Central memory CD8-positive, alpha-beta T cell (primary cell): ENCODE measurements around the gene UBXN6.

Experiments
- ATAC-seq: fragments of 150-1000 bp; cut with Tn5 transposase; replicated peaks from 2 replicates; pipeline ENCODE4 v1.10.0; 2022; ENCODE audit warnings: mild to moderate bottlenecking, moderate FRiP score, moderate number of reproducible peaks; ENCODE audit not compliant: poor library complexity, severe bottlenecking; ENCODE audit errors: extremely low read depth
- DNase-seq, 2 donors: peaks; one replicate each; pipeline ENCODE4 v3.0.0; 2021; ENCODE audit warnings: low spot score in 2 of 2
- H3K27ac Mint-ChIP-seq: one replicate; pipeline ENCODE4 v1.8.0; 2022; ENCODE audit warnings: low read depth, mild to moderate bottlenecking, moderate library complexity, mixed read lengths
- H3K27me3 Mint-ChIP-seq: one replicate; pipeline ENCODE4 v1.8.0; 2022; ENCODE audit warnings: mixed read lengths
- H3K36me3 Mint-ChIP-seq: one replicate; pipeline ENCODE4 v1.8.0; 2022; ENCODE audit warnings: mild to moderate bottlenecking, moderate library complexity, mixed read lengths; ENCODE audit not compliant: insufficient read depth
- H3K4me1 Mint-ChIP-seq: one replicate; pipeline ENCODE4 v1.8.0; 2022; ENCODE audit warnings: mixed read lengths
- H3K4me3 Mint-ChIP-seq: one replicate; pipeline ENCODE4 v1.8.0; 2022; ENCODE audit warnings: mild to moderate bottlenecking, moderate library complexity, mixed read lengths
- H3K9me3 Mint-ChIP-seq: one replicate; pipeline ENCODE4 v1.8.0; 2022; ENCODE audit warnings: mixed read lengths

The UBXN6 gene

DNA sequence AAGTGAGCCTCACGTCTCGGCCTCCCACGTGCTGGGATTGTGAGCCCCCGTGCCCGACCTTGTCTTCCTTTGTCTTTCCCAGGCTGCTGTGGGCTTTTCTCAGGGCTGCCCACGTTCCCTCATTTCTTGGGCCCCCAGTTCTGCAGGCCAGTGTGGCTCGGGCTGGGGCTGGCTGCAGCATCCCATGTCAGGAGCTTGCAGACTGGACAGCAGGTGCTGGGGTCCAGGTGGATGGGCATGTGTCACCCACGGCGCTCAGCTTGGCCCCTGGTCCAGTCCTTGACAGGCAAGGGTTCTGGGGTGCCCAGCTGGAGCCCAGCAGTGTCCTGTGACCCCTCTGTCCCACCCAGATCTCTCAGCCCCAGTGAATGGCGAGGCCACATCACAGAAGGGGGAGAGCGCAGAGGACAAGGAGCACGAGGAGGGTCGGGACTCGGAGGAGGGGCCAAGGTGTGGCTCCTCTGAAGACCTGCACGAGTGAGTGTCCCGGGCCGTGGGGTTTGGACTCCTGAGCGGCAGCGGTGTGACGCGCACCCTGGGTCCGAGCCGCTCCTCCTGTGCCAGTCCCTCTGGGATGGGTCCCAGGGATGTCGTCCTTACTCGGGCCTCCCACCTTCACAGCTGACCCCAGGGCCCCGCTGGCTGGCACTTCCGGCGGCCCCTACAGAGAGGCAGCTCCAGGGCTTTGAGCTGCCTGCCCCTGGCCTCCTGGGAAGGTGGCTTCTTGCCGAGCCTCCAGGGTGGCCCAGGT is 43.4 kb upstream of the UBXN6 start:
- Mint-ChIP-seq H3K4me3 (no peak overlapping the region), H3K27me3 (no peaks in the 10 kb centered on the region), H3K9me3 (no peaks in the 10 kb centered on the region), H3K4me1 (peaks cover 5% of the 10 kb centered on the region), H3K27ac (no peak overlapping the region), H3K36me3 (peaks cover 7% of the 10 kb centered on the region)
- ATAC-seq (no peak), DNase-seq (no peak)

DNA sequence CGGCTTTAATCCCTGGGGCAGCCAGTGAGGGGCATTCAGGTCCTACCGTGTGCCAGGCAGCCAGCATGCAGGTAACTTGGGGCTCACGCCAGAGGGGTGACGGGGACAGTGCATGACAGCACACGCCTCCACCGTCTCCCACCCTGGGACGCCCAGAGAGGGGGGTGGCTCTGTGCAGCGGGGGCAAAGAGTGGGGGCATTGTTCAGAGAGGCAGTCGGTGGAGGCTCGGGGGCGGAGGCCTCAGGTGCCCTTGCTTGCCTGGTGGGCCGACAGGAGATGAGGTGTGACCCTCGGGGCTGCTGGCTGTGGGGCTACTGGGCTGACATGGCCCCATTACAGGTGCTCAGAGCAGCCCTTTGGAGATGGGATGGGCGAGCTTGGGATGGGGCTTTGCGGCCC is 42.3 kb upstream of the UBXN6 start:
- no peak overlapping the region for H3K4me3 Mint-ChIP-seq
- H3K4me1 Mint-ChIP-seq, result no peaks in the 10 kb centered on the region
- H3K36me3 Mint-ChIP-seq, result peaks cover 7% of the 10 kb centered on the region
- ATAC-seq (no peak), DNase-seq (no peak)
- no peak overlapping the region for H3K27ac Mint-ChIP-seq
- no peaks in the 10 kb centered on the region for H3K27me3 Mint-ChIP-seq
- H3K9me3 Mint-ChIP-seq, result no peaks in the 10 kb centered on the region

DNA sequence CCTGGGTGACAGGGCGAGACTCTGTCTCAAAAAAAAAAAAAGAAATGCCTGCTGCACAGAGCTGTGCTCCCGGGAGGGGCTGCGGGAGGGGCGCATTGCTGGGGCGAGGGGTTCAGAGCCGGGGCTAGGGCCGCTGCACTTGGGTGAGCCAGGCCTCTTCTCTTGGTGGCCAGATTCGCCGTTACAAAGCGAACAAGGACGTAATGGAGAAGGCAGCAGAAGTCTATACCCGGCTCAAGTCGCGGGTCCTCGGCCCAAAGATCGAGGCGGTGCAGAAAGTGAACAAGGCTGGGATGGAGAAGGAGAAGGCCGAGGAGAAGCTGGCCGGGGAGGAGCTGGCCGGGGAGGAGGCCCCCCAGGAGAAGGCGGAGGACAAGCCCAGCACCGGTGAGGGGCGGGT is 41.7 kb upstream of the UBXN6 start:
- H3K36me3 Mint-ChIP-seq, result peaks cover 7% of the 10 kb centered on the region
- H3K4me3 Mint-ChIP-seq, result no peak overlapping the region
- DNase-seq, result no peak
- no peaks in the 10 kb centered on the region for H3K9me3 Mint-ChIP-seq
- no peak overlapping the region for H3K27ac Mint-ChIP-seq
- H3K4me1 Mint-ChIP-seq, result no peaks in the 10 kb centered on the region
- no peak for ATAC-seq
- H3K27me3 Mint-ChIP-seq, result no peaks in the 10 kb centered on the region

DNA sequence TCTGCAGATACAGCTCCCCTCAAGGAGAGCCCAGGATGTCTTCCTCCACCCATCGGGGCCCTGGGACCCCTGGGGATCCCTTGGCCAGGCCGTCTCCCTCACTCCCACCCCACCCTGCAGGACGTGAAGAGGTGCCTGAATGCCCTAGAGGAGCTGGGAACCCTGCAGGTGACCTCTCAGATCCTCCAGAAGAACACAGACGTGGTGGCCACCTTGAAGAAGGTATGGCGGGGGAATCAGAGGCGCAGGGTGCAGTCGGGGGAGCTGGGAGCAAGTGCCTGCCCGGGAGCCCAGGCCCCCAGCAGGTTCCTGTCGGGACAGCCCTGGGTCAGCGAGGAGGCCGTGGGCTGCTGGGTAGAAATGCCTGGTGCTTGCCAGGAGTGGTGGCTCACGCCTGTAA is 41.1 kb upstream of the UBXN6 start:
- Mint-ChIP-seq H3K36me3 (peaks cover 7% of the 10 kb centered on the region), H3K27me3 (no peaks in the 10 kb centered on the region), H3K27ac (no peak overlapping the region), H3K4me3 (no peak overlapping the region), H3K9me3 (no peaks in the 10 kb centered on the region), H3K4me1 (no peaks in the 10 kb centered on the region)
- no peak for ATAC-seq
- no peak for DNase-seq

DNA sequence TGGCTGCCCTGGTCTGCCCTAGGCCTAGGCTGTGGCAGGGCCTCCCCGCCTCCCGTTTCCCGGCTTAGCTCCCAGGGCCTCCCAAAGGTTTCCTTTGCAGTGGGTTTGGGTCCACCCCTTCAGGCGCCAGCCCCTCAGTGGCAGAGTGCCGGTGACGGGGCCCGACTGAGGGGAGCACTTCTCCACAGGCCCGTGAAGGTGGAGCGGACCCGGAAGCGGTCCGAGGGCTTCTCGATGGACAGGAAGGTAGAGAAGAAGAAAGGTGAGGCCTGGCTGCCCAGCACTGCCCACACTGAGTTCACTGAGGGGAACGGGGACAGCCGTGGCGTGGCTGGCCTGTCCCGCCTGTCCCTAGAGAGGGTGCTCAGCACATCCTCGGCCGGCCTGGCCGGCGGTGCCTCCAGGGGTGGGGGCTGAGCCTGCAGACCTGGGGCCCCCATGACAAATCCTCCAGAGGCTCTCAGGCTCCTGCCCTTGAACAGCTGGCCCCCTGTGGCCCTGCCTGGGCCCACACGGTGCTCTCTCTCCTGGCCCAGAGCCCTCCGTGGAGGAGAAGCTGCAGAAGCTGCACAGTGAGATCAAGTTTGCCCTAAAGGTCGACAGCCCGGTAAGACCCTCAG is 40.3 kb upstream of the UBXN6 start:
- H3K27ac Mint-ChIP-seq, result no peak overlapping the region
- no peaks in the 10 kb centered on the region for H3K4me1 Mint-ChIP-seq
- DNase-seq (no peak), ATAC-seq (no peak)
- H3K36me3 Mint-ChIP-seq, result peaks cover 7% of the 10 kb centered on the region
- no peak overlapping the region for H3K4me3 Mint-ChIP-seq
- no peaks in the 10 kb centered on the region for H3K9me3 Mint-ChIP-seq
- H3K27me3 Mint-ChIP-seq, result no peaks in the 10 kb centered on the region

DNA sequence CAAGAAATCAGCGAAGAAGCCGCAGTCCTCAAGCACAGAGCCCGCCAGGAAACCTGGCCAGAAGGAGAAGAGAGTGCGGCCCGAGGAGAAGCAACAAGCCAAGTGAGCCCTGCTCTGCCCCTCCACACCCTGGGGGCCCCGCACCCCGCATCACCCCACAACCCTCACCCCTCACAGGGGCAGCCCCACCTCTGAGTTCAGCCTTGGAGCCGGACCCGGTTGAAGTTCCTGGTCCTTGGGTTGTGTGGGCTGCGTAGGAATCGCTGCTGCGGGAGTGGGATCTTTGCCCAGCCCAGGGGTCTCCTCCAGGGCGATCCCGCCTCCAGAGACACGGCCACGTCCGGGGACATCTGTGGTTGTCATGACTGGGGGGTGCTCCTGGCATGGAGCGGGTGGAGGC is 38.7 kb upstream of the UBXN6 start:
- no peak overlapping the region for H3K27ac Mint-ChIP-seq

DNA sequence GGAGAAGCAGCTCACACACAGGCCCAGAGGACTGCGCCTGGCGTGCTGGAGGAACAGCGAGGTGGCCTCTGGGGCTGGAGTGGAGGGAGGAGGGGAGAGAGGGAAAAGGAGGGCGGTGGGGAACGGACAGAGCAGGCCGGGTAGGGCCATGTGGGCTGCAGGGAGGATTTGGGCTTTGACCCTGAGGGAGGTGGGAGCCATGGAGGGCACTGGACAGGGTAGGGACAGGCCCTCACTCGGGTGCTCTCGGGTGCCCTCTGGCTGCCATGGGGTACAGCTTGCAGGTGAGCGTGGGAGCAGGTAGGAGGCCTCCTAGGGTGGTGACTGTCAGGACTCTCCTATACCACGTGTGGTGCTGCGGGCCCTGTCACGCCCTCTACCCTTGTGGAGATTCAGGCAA is 37.9 kb upstream of the UBXN6 start:
- DNase-seq, result no peak
- peaks cover 9% of the 10 kb centered on the region for H3K36me3 Mint-ChIP-seq
- no peaks in the 10 kb centered on the region for H3K4me1 Mint-ChIP-seq
- H3K4me3 Mint-ChIP-seq, result no peak overlapping the region
- no peaks in the 10 kb centered on the region for H3K27me3 Mint-ChIP-seq
- no peaks in the 10 kb centered on the region for H3K9me3 Mint-ChIP-seq
- H3K27ac Mint-ChIP-seq, result no peak overlapping the region
- ATAC-seq, result no peak

More for the DNA sequence above, 38.7 kb upstream of the UBXN6 start:
- ATAC-seq (no peak), DNase-seq (no peak)
- H3K4me1 Mint-ChIP-seq, result no peaks in the 10 kb centered on the region
- H3K4me3 Mint-ChIP-seq, result no peak overlapping the region
- no peaks in the 10 kb centered on the region for H3K27me3 Mint-ChIP-seq
- H3K36me3 Mint-ChIP-seq, result peaks cover 7% of the 10 kb centered on the region
- no peaks in the 10 kb centered on the region for H3K9me3 Mint-ChIP-seq

DNA sequence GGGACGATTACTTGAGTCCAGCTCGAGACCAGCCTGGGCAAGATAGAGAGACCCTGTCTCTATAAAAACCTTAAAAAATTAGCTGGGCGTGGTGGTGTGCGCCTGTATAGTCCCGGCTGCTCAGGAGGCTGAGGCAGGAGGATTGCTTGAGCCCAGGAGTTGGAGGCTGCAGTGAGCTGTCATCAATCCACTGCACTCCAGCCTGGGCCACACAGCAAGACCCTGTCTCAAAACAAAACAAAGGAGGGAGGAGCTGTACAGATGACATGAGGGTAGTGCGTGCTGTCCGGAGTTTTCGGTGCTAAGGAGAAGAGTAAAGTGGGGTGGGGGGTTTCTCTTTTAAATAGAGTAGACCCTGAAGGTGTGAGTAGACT is 37.1 kb upstream of the UBXN6 start:
- no peak for DNase-seq
- Mint-ChIP-seq H3K36me3 (peaks cover 13% of the 10 kb centered on the region), H3K27ac (no peak overlapping the region), H3K4me1 (no peaks in the 10 kb centered on the region), H3K4me3 (no peak overlapping the region), H3K9me3 (no peaks in the 10 kb centered on the region), H3K27me3 (no peaks in the 10 kb centered on the region)
- no peak for ATAC-seq

DNA sequence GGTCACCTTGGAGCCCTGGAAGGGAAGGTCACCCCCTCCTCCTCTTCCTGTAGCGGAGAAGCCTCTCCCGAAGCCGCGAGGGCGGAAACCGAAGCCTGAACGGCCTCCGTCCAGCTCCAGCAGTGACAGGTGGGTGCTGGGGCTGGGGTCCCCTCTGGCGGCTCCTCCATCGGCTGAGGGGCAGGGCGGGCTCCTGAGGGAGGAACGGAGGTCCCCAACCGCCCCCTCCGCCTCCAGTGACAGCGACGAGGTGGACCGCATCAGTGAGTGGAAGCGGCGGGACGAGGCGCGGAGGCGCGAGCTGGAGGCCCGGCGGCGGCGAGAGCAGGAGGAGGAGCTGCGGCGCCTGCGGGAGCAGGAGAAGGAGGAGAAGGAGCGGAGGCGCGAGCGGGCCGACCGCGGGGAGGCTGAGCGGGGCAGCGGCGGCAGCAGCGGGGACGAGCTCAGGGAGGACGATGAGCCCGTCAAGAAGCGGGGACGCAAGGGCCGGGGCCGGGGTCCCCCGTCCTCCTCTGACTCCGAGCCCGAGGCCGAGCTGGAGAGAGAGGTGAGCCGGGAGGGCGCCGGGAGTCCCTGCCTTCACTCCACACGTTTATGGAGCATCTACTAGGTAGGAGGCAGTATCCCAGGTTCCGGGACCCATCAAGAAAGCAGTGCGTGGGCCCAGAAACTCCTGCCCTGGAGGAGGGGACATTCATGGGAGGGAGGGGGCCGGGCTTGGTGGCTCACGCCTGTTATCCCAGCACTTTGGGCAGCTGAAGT is 36.5 kb upstream of the UBXN6 start:
- Mint-ChIP-seq H3K27ac (no peak overlapping the region), H3K4me3 (no peak overlapping the region), H3K4me1 (no peaks in the 10 kb centered on the region), H3K27me3 (no peaks in the 10 kb centered on the region), H3K36me3 (peaks cover 13% of the 10 kb centered on the region), H3K9me3 (no peaks in the 10 kb centered on the region)
- no peak for ATAC-seq
- no peak for DNase-seq

DNA sequence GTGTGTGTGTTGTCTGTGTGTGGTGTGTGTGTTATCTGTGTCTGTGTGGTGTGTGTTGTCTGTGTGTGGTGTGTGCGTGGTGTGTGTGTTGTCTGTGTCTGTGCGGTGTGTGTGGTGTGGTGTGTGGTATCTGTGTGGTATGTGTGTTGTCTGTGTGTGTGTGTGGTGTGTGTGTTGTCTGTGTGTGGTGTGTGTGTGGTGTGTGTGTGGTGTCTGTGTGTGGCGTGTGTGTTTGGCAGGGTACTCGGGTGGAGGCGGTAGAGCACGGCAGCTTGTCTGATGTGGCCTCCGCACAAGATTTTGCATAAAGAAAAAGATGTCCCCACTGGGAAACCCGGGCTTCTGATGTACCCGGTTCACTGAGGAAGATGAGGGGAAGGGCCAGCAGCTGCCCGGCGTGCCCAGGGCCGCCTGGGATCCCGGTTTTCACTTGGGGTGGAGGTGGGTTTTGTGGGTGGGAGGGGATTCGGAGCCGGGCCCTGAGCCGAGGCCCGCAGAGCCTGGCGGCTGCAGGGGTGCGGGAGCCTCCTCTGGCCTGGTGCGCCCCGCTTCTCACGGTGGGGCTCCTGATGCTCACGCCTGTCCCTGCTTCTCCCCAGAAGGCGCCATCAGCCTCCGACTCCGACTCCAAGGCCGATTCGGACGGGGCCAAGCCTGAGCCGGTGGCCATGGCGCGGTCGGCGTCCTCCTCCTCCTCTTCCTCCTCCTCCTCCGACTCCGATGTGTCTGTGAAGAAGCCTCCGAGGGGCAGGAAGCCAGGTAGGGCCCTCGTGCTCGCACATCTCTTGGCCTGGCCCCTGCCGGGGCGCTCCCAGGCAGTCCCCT is 35.7 kb upstream of the UBXN6 start:
- no peak overlapping the region for H3K4me3 Mint-ChIP-seq
- no peaks in the 10 kb centered on the region for H3K4me1 Mint-ChIP-seq
- no peak for ATAC-seq
- no peaks in the 10 kb centered on the region for H3K9me3 Mint-ChIP-seq
- peaks cover 13% of the 10 kb centered on the region for H3K36me3 Mint-ChIP-seq
- H3K27ac Mint-ChIP-seq, result no peak overlapping the region
- no peaks in the 10 kb centered on the region for H3K27me3 Mint-ChIP-seq
- no peak for DNase-seq

DNA sequence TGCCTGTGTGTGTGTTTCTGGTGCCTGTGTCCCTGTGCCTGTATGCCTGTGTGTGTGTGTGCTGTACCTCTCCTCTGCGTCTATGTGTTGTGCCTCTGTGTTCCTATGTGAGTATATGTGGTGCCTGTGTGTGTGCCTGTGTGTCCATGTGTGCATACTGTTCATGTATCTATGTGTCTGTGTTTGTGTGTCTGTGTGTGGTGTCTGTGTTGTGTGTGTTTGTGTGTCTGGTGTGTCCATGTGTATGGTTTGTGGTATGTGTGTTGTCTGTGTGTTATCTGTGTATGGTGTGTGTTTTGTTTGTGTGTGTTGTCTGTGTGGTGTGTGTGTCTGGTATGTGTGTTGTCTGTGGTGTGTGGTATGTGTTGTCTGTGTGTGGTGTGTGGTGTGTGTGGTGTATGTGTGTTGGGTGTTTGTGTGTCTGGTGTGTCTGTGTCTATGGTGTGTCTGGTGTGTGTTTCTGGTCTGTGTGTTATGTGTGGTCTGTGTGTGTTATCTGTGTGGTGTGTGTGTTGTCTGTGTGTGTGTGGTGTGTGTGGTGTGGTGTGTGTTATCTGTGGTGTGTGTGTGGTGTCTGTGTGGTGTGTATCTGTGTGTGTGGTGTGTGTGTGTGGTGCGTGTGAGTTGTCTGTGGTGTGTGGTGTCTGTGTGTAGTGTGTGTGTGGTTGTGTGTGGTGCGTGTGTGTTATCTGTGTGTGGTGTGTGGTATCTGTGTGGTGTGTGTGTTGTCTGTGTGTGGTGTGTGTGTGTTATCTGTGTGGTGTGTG is 34.9 kb upstream of the UBXN6 start:
- ATAC-seq (no peak), DNase-seq (no peak)
- Mint-ChIP-seq H3K4me3 (no peak overlapping the region), H3K36me3 (peaks cover 13% of the 10 kb centered on the region), H3K27me3 (no peaks in the 10 kb centered on the region), H3K9me3 (no peaks in the 10 kb centered on the region), H3K4me1 (no peaks in the 10 kb centered on the region), H3K27ac (no peak overlapping the region)

DNA sequence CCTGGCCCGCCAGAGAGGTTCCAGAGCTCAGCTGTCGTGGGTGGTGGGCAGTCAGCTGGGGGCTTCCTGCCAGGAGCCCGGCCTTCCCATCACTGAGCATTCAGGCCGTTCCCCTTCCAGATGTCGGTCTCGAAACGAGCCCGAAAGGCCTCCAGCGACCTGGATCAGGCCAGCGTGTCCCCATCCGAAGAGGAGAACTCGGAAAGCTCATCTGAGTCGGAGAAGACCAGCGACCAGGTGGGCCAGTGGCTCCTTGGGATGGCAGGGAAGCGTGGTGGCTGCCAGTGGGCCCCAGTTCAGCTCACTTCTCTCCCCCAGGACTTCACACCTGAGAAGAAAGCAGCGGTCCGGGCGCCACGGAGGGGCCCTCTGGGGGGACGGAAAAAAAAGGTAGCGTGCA is 33.9 kb upstream of the UBXN6 start:
- ATAC-seq, result no peak

More for the DNA sequence above, 33.9 kb upstream of the UBXN6 start:
- H3K27me3 Mint-ChIP-seq, result no peaks in the 10 kb centered on the region
- no peak overlapping the region for H3K27ac Mint-ChIP-seq
- DNase-seq, result no peak
- no peak overlapping the region for H3K4me3 Mint-ChIP-seq
- peaks cover 5% of the 10 kb centered on the region for H3K4me1 Mint-ChIP-seq
- no peaks in the 10 kb centered on the region for H3K9me3 Mint-ChIP-seq
- H3K36me3 Mint-ChIP-seq, result peaks cover 13% of the 10 kb centered on the region
